GM12875 (cell line): ENCODE data around the gene LMTK2.

Experiments used
- H3K4me3 ChIP-seq: one replicate; pipeline ENCODE4 v1.5.1; 2011; ENCODE audit warnings: low read depth, low read length, control low read depth
- CTCF ChIP-seq: IDR thresholded peaks from 2 replicates; pipeline ENCODE4 v1.5.1; 2011; ENCODE audit warnings: low read depth, mild to moderate bottlenecking, control low read depth, inconsistent platforms, low read length, moderate library complexity, borderline replicate concordance; ENCODE audit not compliant: insufficient read depth

The LMTK2 gene

DNA sequence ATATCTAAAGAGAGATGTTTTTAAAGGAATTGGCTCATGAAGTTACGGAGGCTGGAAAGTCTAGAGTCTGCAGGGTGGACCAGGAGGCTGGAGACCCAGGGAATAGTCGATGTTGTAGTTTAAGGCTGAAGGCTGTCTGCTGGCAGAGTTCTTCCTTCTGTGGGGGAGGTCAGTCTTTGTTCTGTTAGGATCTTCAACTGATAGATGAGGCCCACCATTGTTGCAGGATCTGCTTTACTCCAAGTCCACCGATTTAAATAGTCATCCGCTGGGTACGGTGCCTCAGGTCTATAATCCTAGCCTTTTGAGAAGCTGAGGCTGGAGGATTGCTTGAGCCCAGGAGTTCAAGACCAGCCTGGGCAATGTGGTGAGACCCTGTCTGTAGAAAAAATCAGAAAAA, 50.0 kb downstream of the LMTK2 start:
- H3K4me3 ChIP-seq = no peak overlapping the region
- no peak for TF ChIP-seq CTCF

- no peak overlapping the region for H3K4me3 ChIP-seq
- TF ChIP-seq CTCF = no peak
These were observed 51.1 kb downstream of the LMTK2 start for GRCh38 chr7:98157761-98158160.

GRCh38 chr7:98162758-98163157, 56.1 kb downstream of the LMTK2 start:
- TF ChIP-seq CTCF = no peak
- no peak overlapping the region for H3K4me3 ChIP-seq

DNA sequence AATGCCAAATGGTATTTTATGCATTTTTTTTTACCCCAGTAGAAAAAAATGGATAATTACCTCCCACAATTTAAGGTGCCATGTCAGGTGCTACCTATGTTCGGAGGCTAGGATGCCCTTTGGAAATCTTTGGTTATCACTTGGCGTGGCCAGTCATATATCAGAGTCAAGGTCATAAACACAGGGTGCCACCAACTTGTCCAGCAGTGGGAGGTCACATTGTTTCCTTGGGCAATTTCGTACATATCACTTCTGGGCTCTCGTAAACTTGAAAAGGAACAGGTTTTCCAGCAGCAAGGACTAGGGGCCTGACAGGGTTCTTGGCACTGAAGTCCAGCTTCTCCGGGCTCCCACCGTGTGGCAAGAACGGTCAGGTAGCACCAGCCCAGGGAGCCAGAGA, 56.6 kb downstream of the LMTK2 start:
- no peak overlapping the region for H3K4me3 ChIP-seq
- TF ChIP-seq CTCF = no peak

- no peak overlapping the region for H3K4me3 ChIP-seq
- TF ChIP-seq CTCF = no peak
These were observed 57.2 kb downstream of the LMTK2 start for GRCh38 chr7:98163704-98164494.

- peak; percentile 73 for TF ChIP-seq CTCF
- no peak overlapping the region for H3K4me3 ChIP-seq
These were observed 59.4 kb downstream of the LMTK2 start for GRCh38 chr7:98165827-98166667.

- no peak overlapping the region for H3K4me3 ChIP-seq
- TF ChIP-seq CTCF = no peak
These were observed 60.0 kb downstream of the LMTK2 start for GRCh38 chr7:98166668-98166970.
